ENCODE measurements around the gene TMEM121. TPM values are rescaled to one million over a fixed set of nuclear protein-coding genes. Genes with fewer than 3 reads are reported as not detected.
"Not testable (repeated sequence)": the region's sequence is repeated elsewhere in the genome, so short reads cannot be mapped to it uniquely, and the experiment has no call there.

TMEM121 gene
- total and polyA plus RNA-seq, 10 of the 15 experiments (the other 5 are each of a cell fraction or from before 2014, with no cell fraction given), result 0.04 to 4.9 (median 1.2) TPM; not detected in 2

DNA sequence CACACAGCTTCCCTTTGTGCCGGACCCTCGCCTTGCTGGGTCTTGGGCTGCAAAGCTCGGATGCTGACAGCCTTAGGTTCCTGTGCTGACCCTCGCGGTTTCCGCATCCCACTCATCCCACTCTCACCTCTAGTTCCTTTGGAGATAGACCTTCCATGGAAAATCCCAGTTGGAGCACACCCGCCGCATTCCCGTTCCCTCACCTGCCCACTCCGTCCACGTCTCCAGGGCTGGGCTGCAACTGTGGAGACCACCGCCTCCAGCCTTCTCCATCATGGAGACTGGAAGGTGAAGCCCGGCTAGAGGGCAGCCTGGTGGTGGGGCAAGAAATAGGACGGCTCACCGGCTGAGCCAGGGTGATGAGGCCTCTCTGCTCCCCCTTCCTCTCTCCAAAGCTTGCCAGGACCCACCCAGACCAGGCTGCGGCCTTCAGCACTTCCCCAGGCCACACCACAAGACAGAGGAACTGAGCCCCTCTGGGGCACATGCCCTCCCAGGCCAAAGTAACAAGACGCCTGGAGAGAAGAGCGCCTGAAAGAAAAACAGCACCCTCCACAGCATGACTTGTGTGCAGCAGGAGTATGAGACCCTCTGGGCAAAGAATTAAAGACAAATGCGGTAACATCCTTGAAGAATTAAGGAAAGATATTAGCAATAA, 15.0 kb downstream of the TMEM121 start:
- H3K4me2 ChIP-seq (ENCODE audit: control insufficient read depth, insufficient read depth), result no peak overlapping the region
- H3K27me3 ChIP-seq (replicated peaks in 1 of 2; ENCODE audit: control insufficient read depth in 2 of 2, insufficient read depth in 2 of 2, low read length in 1 of 2), result no peaks in the 10 kb centered on the region; a peak in 3 of 4 replicates
- ChIA-PET RAD21 (ENCODE audit: unreplicated experiment) (no interaction called here), CTCF (no interaction called here), SMC1A (ENCODE audit: uncharacterized antibody, unreplicated experiment) (no interaction called here), POLR2A (no interaction called here)
- ATAC-seq (no peak), FAIRE-seq (no peak), DNase-seq (ENCODE audit: low read depth, low spot score) (no peak)
- BruUV-seq (replicated peaks), result no TSS peak
- H3K36me3 ChIP-seq (ENCODE audit: control insufficient read depth in 2 of 2, insufficient read depth in 2 of 2, low read length in 1 of 2), result no peaks in the 10 kb centered on the region
- H4K20me1 ChIP-seq (ENCODE audit: control insufficient read depth, insufficient read depth), result no peaks in the 10 kb centered on the region
- no peaks in the 10 kb centered on the region for H3K4me1 ChIP-seq (ENCODE audit: control insufficient read depth, insufficient read depth, low read length)
- intact Hi-C loops (cut with micrococcal nuclease; ENCODE audit: unreplicated experiment) (no loop called here), in situ Hi-C loops (cut with MboI) (no loop called here)
- 48% methylated on average over 19 of the region's 19 CpGs for WGBS (ENCODE audit: insufficient coverage, insufficient replicate concordance, low lambda C conversion rate, missing lambda C conversion rate)
- no peaks in the 10 kb centered on the region for H3K79me2 ChIP-seq (ENCODE audit: control insufficient read depth, insufficient read depth, low read length)
- H2AFZ ChIP-seq (ENCODE audit: control insufficient read depth, low read depth, low read length), result no peak overlapping the region
- no peak overlapping the region for H3K9ac ChIP-seq (ENCODE audit: control insufficient read depth, insufficient read depth, low read length)
- H3K27ac ChIP-seq (ENCODE audit: control insufficient read depth, insufficient read depth), result no peak overlapping the region
- no peaks in the 10 kb centered on the region; the same call in 1 of the 3 replicates for H3K9me3 ChIP-seq (replicated peaks; ENCODE audit: control insufficient read depth, insufficient read depth, low read length)
- no peak overlapping the region for H3K4me3 ChIP-seq
- no peak for TF ChIP-seq SRF (IDR thresholded peaks at IDR 0.05; ENCODE audit: low read depth in 2 of 2, low read length in 2 of 2)
- TF ChIP-seq NFYA (IDR thresholded peaks at IDR 0.05; ENCODE audit: borderline replicate concordance, low read depth, low read length), result no peak
- TF ChIP-seq NR2C2 (IDR thresholded peaks at IDR 0.05; ENCODE audit: borderline replicate concordance, control insufficient read depth, insufficient read length, low read depth), result no peak
- TF ChIP-seq E4F1 (IDR thresholded peaks at IDR 0.05; ENCODE audit: borderline replicate concordance, partially characterized antibody), result no peak
- no peak for TF ChIP-seq PML (IDR thresholded peaks at IDR 0.05; ENCODE audit: low read length)
- TF ChIP-seq IRF4 (IDR thresholded peaks at IDR 0.05; ENCODE audit: low read depth, low read length), result no peak
- no peak for TF ChIP-seq GABPA (IDR thresholded peaks at IDR 0.05; ENCODE audit: low read depth)
- no peak for TF ChIP-seq FOS (IDR thresholded peaks at IDR 0.05; ENCODE audit: borderline replicate concordance, extremely low read depth, insufficient read length)

- H3K4me2 ChIP-seq (ENCODE audit: control insufficient read depth, insufficient read depth); H3K79me2 ChIP-seq (ENCODE audit: control insufficient read depth, insufficient read depth, low read length); H3K9me3 ChIP-seq (replicated peaks; ENCODE audit: control insufficient read depth, insufficient read depth, low read length); H2AFZ ChIP-seq (ENCODE audit: control insufficient read depth, low read depth, low read length); H4K20me1 ChIP-seq (ENCODE audit: control insufficient read depth, insufficient read depth); H3K27me3 ChIP-seq (replicated peaks in 1 of 2; ENCODE audit: control insufficient read depth in 2 of 2, insufficient read depth in 2 of 2, low read length in 1 of 2); CTCF ChIA-PET; H3K27ac ChIP-seq (ENCODE audit: control insufficient read depth, insufficient read depth); ATAC-seq; BruUV-seq (replicated peaks); in situ Hi-C loops (cut with MboI); H3K4me3 ChIP-seq; H3K36me3 ChIP-seq (ENCODE audit: control insufficient read depth in 2 of 2, insufficient read depth in 2 of 2, low read length in 1 of 2); H3K9ac ChIP-seq (ENCODE audit: control insufficient read depth, insufficient read depth, low read length); intact Hi-C loops (cut with micrococcal nuclease; ENCODE audit: unreplicated experiment); H3K4me1 ChIP-seq (ENCODE audit: control insufficient read depth, insufficient read depth, low read length); DNase-seq (ENCODE audit: low read depth, low spot score); FAIRE-seq; SMC1A ChIA-PET (ENCODE audit: uncharacterized antibody, unreplicated experiment); POLR2A ChIA-PET; RAD21 ChIA-PET (ENCODE audit: unreplicated experiment): not testable (repeated sequence)
- 10% methylated on average over 1 of the region's 1 CpG for WGBS (ENCODE audit: insufficient coverage, insufficient replicate concordance, low lambda C conversion rate, missing lambda C conversion rate)
Observed at GRCh38 chr14:105545676-105546075, 19.3 kb downstream of the TMEM121 start.

GRCh38 chr14:105546410-105546809, 20.0 kb downstream of the TMEM121 start:
- H4K20me1 ChIP-seq (ENCODE audit: control insufficient read depth, insufficient read depth); FAIRE-seq; H2AFZ ChIP-seq (ENCODE audit: control insufficient read depth, low read depth, low read length); POLR2A ChIA-PET; in situ Hi-C loops (cut with MboI); H3K4me1 ChIP-seq (ENCODE audit: control insufficient read depth, insufficient read depth, low read length); H3K4me2 ChIP-seq (ENCODE audit: control insufficient read depth, insufficient read depth); intact Hi-C loops (cut with micrococcal nuclease; ENCODE audit: unreplicated experiment); ATAC-seq; H3K79me2 ChIP-seq (ENCODE audit: control insufficient read depth, insufficient read depth, low read length); H3K36me3 ChIP-seq (ENCODE audit: control insufficient read depth in 2 of 2, insufficient read depth in 2 of 2, low read length in 1 of 2); BruUV-seq (replicated peaks); CTCF ChIA-PET; H3K27me3 ChIP-seq (replicated peaks in 1 of 2; ENCODE audit: control insufficient read depth in 2 of 2, insufficient read depth in 2 of 2, low read length in 1 of 2); H3K27ac ChIP-seq (ENCODE audit: control insufficient read depth, insufficient read depth); DNase-seq (ENCODE audit: low read depth, low spot score); SMC1A ChIA-PET (ENCODE audit: uncharacterized antibody, unreplicated experiment); RAD21 ChIA-PET (ENCODE audit: unreplicated experiment); H3K9ac ChIP-seq (ENCODE audit: control insufficient read depth, insufficient read depth, low read length); H3K9me3 ChIP-seq (replicated peaks; ENCODE audit: control insufficient read depth, insufficient read depth, low read length); H3K4me3 ChIP-seq: not testable (repeated sequence)
- 93% methylated on average over 7 of the region's 20 CpGs for WGBS (ENCODE audit: insufficient coverage, insufficient replicate concordance, low lambda C conversion rate, missing lambda C conversion rate)

Measured in GM12878 (cell line).